Measurements from ENCODE around the gene C8G.

DNA sequence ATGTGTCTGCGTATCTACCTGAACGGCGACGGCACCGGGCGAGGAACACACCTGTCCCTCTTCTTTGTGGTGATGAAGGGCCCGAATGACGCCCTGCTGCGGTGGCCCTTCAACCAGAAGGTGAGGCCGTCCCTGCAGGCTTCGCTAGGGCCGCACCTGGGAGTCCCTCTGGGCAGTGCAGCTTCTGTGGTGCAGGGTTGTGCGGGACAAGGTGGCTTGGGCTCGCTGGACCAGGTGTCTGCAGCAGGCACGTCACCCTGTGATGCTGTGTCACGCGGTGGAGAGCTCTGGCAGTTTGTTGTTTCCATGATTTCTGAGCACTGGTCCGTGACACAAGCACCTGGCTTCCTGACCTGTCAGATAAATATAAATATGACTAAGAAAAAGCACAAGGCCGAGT is 21.2 kb upstream of the C8G start:
- TF ChIP-seq, protein P1, sequence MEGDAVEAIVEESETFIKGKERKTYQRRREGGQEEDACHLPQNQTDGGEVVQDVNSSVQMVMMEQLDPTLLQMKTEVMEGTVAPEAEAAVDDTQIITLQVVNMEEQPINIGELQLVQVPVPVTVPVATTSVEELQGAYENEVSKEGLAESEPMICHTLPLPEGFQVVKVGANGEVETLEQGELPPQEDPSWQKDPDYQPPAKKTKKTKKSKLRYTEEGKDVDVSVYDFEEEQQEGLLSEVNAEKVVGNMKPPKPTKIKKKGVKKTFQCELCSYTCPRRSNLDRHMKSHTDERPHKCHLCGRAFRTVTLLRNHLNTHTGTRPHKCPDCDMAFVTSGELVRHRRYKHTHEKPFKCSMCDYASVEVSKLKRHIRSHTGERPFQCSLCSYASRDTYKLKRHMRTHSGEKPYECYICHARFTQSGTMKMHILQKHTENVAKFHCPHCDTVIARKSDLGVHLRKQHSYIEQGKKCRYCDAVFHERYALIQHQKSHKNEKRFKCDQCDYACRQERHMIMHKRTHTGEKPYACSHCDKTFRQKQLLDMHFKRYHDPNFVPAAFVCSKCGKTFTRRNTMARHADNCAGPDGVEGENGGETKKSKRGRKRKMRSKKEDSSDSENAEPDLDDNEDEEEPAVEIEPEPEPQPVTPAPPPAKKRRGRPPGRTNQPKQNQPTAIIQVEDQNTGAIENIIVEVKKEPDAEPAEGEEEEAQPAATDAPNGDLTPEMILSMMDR (IDR thresholded peaks at IDR 0.05; ENCODE audit: low read depth, low read length), result no peak
- TF ChIP-seq, protein P2, sequence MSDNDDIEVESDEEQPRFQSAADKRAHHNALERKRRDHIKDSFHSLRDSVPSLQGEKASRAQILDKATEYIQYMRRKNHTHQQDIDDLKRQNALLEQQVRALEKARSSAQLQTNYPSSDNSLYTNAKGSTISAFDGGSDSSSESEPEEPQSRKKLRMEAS (IDR thresholded peaks at IDR 0.05; ENCODE audit: low read depth, low read length), result no peak
- no peak for TF ChIP-seq POLR2A (IDR thresholded peaks at IDR 0.05; ENCODE audit: extremely low read depth, insufficient read length)
- TF ChIP-seq MYC (IDR thresholded peaks at IDR 0.05; ENCODE audit: low read depth, low read length), result no peak
